Hematopoietic multipotent progenitor cell treated with erythropoietin and hydrocortisone succinate and interleukin-3 and kit ligand, for 15 days (in vitro differentiated cells): ENCODE results near the gene RDM1.

Source experiments
- DNase-seq: peaks from one replicate; pipeline ENCODE4 v3.0.0-alpha.2; 2015; ENCODE audit warnings: low spot score

The RDM1 gene

DNA sequence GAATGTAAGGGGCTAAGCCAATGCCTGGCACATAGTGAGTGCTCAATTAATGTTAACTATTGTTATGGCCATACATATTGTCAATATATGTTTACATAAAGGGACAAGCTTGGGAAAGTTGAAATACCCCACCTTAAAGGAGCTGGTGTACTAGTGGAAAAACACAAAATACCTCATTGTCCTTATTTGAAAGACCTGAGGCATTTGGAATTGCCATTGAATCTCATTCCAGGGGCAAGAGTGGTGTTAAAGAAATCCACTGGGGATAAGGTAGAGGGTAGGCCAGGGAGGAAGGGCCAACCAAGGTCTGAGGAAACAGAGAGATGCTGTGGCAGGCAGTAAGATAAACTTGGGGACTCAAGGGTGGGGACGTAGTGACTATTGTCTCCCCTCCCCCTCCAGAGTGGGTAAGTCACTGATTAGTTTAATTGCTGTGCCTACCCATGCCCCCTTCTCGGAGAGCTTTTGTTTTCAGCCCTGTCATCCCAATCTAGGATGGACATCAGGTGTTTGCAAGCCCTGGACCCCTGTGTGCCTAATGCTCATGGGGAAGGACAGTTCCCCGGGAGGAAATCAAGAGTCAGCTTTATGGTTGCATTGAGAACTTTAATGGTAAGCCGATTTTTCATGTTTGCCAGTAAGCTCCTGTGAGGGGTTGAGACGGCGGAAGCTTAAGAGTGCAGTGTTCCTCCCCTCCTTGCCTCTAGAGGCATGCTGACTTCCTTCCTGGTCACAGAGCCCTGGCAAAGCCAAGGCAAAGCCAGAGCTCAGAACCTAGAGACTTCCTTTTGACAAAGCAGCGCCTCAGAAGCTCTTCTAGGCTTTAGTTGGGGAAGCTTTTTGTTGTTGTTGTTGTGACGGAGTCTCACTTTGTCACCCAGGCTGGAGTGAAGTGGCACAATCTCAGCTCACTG lies 59.4 kb downstream of the RDM1 start:
- DNase-seq, result no peak

GRCh38 chr17:35868737-35869136 lies 61.8 kb downstream of the RDM1 start, which contains the start of gene HEATR9:
Gene HEATR9 (minus strand): TSS chr17:35868891. CDS start chr17:35868742, 149 bp downstream.
- DNase-seq, result no peak
